Gastroesophageal sphincter (tissue), 4 donors: ENCODE data around the gene SYNGR2. TPM values are rescaled to one million over a fixed set of nuclear protein-coding genes. Genes with fewer than 3 reads are reported as not detected.

Experiments used
- ATAC-seq: fragments of 150-250 bp; one replicate; pipeline ENCODE4 v1.9.1; 2016; ENCODE audit warnings: mild to moderate bottlenecking, moderate library complexity
- H3K27ac ChIP-seq, 4 donors: fragments of 200-600 bp; sonication (generic) in 3 of 4; 1 replicate in 3 of 4; 2 replicates in 1 of 4; pipeline ENCODE4 v1.5.1; 2016 to 2019
- H3K27me3 ChIP-seq: fragments of 200-600 bp; sonication (generic); one replicate; pipeline ENCODE4 v1.5.1; 2019
- H3K36me3 ChIP-seq, 2 donors: fragments of 200-600 bp; sonication (generic); one replicate each; pipeline ENCODE4 v1.5.1; 2019; ENCODE audit warnings: control low read depth in 1 of 2
- H3K4me1 ChIP-seq, 3 donors: fragments of 200-600 bp; sonication (generic); 1 replicate in 2 of 3; 2 replicates in 1 of 3; pipeline ENCODE4 v1.5.1; 2016 to 2019; ENCODE audit warnings: control low read depth in 2 of 3
- H3K4me3 ChIP-seq, 2 donors: fragments of 200-600 bp; sonication (generic); one replicate each; pipeline ENCODE4 v1.5.1; 2019; ENCODE audit warnings: mild to moderate bottlenecking in 1 of 2, moderate library complexity in 1 of 2
- H3K9me3 ChIP-seq, 3 donors: fragments of 200-600 bp; sonication (generic); one replicate each; pipeline ENCODE4 v1.5.1; 2017 to 2019; ENCODE audit warnings: control low read depth in 2 of 3
- EP300 ChIP-seq: sonication (generic); formaldehyde crosslinking; IDR thresholded peaks from one replicate; pipeline ENCODE4 v1.6.1; 2017; ENCODE audit warnings: antibody characterized with exemption, mild to moderate bottlenecking
- POLR2A ChIP-seq, 2 donors: fragments of 450-650 bp; IDR thresholded peaks; one replicate each; pipeline ENCODE4 v1.6.1; 2017; ENCODE audit warnings: antibody characterized with exemption in 2 of 2, mild to moderate bottlenecking in 2 of 2, moderate library complexity in 1 of 2
- POLR2AphosphoS5 ChIP-seq: sonication (generic); formaldehyde crosslinking; IDR thresholded peaks from one replicate; pipeline ENCODE4 v1.6.1; 2017; ENCODE audit warnings: antibody characterized with exemption
- WGBS, 2 donors: methylation state at CpG; one replicate each; pipeline ENCODE4 v1.1.5; 2018; ENCODE audit warnings: low coverage in 1 of 2; 5-methylcytosine and 5-hydroxymethylcytosine counted together
- total RNA-seq, 4 donors: library from RNA; depleted of rRNA; stranded (reverse); fragments of >200 nt; gene quantifications; one replicate each; pipeline ENCODE4 v1.1.0, GENCODE V29; 2016
- TF ChIP-seq, protein P1 (sequence below), 4 experiments: fragments of 200-600 bp in 2 of 4; fragments of 450-650 bp in 2 of 4; sonication (generic) in 1 of 4; IDR thresholded peaks; one replicate each; pipeline ENCODE4 v1.5.1; 2017 to 2019; ENCODE audit warnings: antibody characterized with exemption in 4 of 4, mild to moderate bottlenecking in 2 of 4, moderate library complexity in 2 of 4

SYNGR2 gene
- total RNA-seq, 4 donors from 2014 or later = 49.9 to 151 (median 81.2) TPM

DNA sequence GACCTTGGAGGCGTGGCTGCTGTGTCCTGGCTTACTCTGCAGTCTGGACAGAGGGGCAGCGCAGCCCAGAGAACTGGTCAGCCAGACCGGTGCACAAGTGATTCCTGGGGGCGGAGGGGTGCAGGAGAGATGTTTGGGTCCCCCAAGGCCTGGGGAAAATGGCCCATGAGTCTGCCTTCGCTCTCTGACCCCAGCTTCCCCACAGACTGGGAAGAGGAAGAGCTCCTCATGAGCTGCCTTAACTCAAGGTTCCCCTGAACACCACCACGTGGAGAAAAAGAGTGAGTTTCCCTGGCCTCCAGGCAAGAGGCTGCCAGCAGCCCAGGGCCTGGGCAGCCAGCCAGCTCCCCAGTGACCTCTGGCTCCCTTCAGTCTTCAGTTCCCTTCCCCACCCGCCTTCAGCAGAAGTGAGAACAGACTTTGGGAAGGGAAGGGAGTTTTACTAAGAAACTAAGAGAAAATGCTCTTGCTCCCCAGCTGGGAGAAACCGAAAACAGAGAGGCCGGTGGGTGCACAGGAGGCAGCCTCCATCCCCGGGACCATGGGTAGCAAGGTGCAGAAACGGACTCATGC is 24.1 kb upstream of the SYNGR2 start:
- peak; percentile 73 for ATAC-seq
- no peak overlapping the region for H3K4me3 ChIP-seq
- WGBS, 2 donors = 18% methylated on average over 2 of the region's 11 CpGs; no CpG with 5 or more reads in 1 of the 2 donors
- H3K4me1 ChIP-seq = peaks cover 0 to 63% (median 22%) of the 10 kb centered on the region in 3 donors
- H3K36me3 ChIP-seq = no peaks in the 10 kb centered on the region
- no peaks in the 10 kb centered on the region for H3K9me3 ChIP-seq
- no peaks in the 10 kb centered on the region for H3K27me3 ChIP-seq
- peak overlapping the region in 3 of 4 donors; percentile 65 to 67 (median 66) for H3K27ac ChIP-seq
- TF ChIP-seq EP300 = no peak
- peak; percentile 38 for TF ChIP-seq POLR2AphosphoS5
- TF ChIP-seq, protein P1, sequence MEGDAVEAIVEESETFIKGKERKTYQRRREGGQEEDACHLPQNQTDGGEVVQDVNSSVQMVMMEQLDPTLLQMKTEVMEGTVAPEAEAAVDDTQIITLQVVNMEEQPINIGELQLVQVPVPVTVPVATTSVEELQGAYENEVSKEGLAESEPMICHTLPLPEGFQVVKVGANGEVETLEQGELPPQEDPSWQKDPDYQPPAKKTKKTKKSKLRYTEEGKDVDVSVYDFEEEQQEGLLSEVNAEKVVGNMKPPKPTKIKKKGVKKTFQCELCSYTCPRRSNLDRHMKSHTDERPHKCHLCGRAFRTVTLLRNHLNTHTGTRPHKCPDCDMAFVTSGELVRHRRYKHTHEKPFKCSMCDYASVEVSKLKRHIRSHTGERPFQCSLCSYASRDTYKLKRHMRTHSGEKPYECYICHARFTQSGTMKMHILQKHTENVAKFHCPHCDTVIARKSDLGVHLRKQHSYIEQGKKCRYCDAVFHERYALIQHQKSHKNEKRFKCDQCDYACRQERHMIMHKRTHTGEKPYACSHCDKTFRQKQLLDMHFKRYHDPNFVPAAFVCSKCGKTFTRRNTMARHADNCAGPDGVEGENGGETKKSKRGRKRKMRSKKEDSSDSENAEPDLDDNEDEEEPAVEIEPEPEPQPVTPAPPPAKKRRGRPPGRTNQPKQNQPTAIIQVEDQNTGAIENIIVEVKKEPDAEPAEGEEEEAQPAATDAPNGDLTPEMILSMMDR (IDR thresholded peaks at IDR 0.05) = peak in 3 of 4 experiments; percentile 17 to 33 (median 33)
- no peak for TF ChIP-seq POLR2A (IDR thresholded peaks at IDR 0.05)

DNA sequence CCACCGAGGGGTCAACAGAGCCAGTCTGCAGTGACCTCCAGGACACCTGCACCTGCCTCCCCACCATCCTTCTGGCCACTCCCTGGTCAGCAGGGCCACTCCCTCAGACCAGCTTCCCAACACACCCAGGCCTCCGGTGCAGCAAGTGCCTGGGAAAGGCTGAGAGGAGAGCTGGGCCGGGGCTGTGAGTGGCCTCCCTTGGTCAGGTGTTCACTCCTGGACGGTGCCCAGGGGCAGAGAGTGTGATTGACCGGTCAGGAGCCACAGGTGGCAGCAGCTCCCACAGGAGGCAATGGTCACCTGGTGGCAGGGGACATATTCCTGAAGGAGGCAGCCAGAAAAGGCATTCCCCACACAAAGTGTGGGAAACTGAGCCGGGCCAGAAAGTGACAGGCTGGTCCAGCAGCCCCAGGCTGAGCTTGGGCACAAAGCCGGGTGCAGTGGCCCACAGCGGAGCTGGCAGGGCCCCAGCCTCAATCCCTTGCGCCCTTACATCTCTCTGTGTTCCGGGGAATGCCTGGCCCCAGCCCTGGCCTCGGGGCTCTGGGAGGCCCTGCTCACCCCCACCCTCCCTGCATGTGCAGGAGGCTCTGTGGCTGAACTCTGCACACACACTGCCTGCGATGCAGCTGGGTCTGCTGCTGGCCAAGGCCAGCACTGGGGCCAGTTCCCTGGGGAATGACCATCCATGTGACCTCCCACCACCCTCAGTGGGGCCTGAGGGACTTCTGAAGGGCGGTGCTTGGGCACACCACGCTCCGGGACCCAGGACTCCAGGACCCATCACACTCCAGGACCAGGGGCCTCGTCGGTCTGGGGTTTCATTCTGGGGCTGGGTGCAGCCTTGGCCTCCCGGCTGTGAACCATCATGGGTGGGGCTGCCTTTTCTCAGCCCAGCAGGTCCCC is 23.4 kb upstream of the SYNGR2 start:
- Histone ChIP-seq H3K27ac (peak overlapping the region in 3 of 4 donors; percentile 65 to 67 (median 66)), H3K4me3 (no peak overlapping the region), H3K9me3 (no peaks in the 10 kb centered on the region), H3K4me1 (peaks cover 0 to 63% (median 22%) of the 10 kb centered on the region in 3 donors), H3K27me3 (no peaks in the 10 kb centered on the region), H3K36me3 (no peaks in the 10 kb centered on the region)
- WGBS, 2 donors = no CpG with 5 or more reads among the region's 18 CpGs
- peak; percentile 14 for ATAC-seq
- TF ChIP-seq, protein P1 (IDR thresholded peaks at IDR 0.05) = no peak
- TF ChIP-seq EP300 (no peak), POLR2AphosphoS5 (no peak), POLR2A (IDR thresholded peaks at IDR 0.05) (no peak)

DNA sequence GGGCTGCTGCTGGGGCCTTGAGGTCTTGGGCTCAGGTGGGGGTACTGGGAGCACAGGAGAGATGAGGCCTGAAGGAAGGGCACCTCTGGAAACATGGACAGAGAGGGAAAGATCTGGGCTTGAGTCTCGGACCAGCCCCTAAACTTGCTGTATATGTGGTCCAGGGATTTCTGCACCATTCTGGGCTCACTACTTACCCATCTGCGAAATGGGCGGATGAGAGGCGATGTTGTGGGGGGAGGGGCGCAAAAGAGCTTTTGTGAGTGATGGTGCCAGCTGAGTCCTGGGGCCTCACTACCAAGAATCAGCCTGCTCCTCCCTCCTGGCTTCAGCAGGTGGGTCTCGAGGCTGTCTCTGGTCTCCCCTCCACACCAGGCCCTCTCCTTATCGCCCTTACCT is 21.9 kb upstream of the SYNGR2 start:
- Histone ChIP-seq H3K4me3 (no peak overlapping the region), H3K27ac (peak overlapping the region in 2 of 4 donors; percentile 3 to 65), H3K4me1 (peaks cover 0 to 50% (median 22%) of the 10 kb centered on the region in 3 donors), H3K27me3 (no peaks in the 10 kb centered on the region), H3K9me3 (no peaks in the 10 kb centered on the region), H3K36me3 (no peaks in the 10 kb centered on the region)
- no CpG with 5 or more reads among the region's 7 CpGs for WGBS, 2 donors
- TF ChIP-seq POLR2AphosphoS5 (no peak), EP300 (no peak)
- TF ChIP-seq, protein P1 (IDR thresholded peaks at IDR 0.05) = no peak
- no peak for ATAC-seq

DNA sequence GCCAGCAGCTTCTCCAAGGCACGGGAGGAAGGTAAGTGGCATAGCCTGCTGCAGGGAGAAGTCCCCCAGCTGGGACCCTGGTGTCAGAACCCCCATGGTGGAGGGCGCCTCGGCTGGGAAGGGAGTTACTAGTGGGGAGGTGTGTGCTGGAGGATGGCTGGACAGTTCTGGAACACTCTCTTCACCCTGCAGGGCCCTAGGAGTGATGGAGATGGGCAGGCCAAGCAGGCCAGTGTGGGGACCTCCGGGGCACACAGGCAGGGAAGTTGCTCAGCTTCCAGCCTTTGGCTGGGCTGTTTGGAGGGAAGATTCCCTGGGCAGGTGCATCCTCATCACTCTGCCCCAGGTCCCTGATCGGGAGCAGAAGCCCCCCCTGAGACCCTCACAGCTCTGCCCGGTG is 21.5 kb upstream of the SYNGR2 start:
- ATAC-seq = no peak
- no CpG with 5 or more reads among the region's 6 CpGs for WGBS, 2 donors
- H3K27ac ChIP-seq = peak overlapping the region in 1 of 4 donors; percentile 21
- no peaks in the 10 kb centered on the region for H3K9me3 ChIP-seq
- TF ChIP-seq, protein P1 (IDR thresholded peaks at IDR 0.05) = no peak
- TF ChIP-seq POLR2A (IDR thresholded peaks at IDR 0.05) = no peak
- TF ChIP-seq EP300 = no peak
- no peak for TF ChIP-seq POLR2AphosphoS5
- no peak overlapping the region for H3K4me3 ChIP-seq
- no peaks in the 10 kb centered on the region for H3K27me3 ChIP-seq
- no peaks in the 10 kb centered on the region for H3K36me3 ChIP-seq
- peaks cover 0 to 46% (median 22%) of the 10 kb centered on the region in 3 donors for H3K4me1 ChIP-seq
